GM10847 (cell line): Measurements from ENCODE around the gene INSYN1.

Experiments
- POLR2A ChIP-seq: IDR thresholded peaks from 2 replicates; pipeline ENCODE4 v1.6.1; 2011; ENCODE audit not compliant: insufficient read length; ENCODE audit errors: extremely low read depth

The INSYN1 gene

DNA sequence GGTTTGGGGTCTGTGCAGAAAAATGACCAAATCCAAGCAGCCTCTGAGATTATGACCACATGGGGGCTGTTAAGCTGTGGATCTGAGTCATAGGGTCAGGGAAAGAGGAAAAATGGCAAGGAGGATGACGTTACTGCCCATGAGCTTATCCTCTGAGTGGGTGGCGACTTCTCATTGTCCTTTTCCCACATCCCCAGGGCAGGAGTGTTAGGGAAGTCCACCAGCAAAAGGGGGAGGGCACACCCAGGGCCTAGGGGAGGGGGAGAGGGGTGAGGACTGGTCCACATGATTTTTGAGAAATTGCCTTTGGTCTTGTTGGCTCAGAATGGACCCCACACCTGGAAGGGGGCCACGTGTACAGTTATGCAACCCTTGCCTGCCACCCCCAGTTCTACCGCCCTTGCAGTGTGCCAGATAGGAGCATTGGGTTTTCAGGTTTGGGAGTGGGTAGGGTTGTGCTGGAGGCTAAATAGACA lies 66.3 kb downstream of the INSYN1 start:
- TF ChIP-seq POLR2A, result no peak

DNA sequence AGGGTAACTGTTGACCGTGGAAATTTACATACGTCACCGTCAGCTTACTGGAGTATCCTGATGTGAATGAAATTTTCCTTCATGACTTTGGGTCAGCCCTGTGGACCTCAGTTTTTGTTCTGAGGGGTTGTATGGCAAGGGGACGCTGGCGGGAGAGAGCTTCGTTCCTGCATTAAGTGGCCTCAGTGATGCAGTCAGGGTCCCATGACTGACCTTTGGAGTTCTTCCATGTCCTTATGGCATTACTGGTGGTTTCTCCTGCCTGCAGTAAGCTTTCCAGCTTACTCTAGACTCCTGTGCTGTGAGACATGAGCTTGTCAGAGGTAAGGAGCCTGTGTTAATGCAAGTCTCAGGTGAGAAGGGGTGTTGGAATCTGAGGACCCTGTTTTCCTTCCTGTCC lies 67.2 kb downstream of the INSYN1 start:
- TF ChIP-seq POLR2A, result no peak
